DMS153 treated with DMSO at 0.1 percent for 48 hours (cell line): ENCODE measurements around the gene SREBF1.
A peak's percentile ranks its signal among the peaks of the same experiment; 100 is the strongest.

Experiments used
- DNase-seq: peaks from one replicate; lab custom pipeline; 2025; ENCODE audit not compliant: unreplicated experiment; lab: John Stamatoyannopoulos, UW

SREBF1 gene

DNA sequence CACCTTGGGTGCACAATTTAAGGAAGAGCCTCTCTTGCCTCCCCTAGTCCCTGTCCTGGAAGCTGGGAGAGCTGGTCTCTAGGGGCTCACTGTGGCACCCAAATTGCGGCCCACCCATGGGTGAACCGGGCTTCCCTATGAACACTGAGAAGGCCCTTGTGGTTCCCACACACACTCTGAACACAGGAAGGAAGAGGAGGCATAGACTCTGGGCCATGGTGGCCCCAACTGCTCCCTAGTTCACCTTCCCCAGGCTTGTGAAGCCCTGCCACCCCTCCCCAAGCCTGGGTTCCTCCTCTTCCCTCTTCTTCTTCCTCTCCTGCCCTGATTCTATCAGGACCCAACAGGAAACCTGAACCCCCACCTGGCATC, 10.5 kb downstream of the SREBF1 start:
- no peak for DNase-seq

DNA sequence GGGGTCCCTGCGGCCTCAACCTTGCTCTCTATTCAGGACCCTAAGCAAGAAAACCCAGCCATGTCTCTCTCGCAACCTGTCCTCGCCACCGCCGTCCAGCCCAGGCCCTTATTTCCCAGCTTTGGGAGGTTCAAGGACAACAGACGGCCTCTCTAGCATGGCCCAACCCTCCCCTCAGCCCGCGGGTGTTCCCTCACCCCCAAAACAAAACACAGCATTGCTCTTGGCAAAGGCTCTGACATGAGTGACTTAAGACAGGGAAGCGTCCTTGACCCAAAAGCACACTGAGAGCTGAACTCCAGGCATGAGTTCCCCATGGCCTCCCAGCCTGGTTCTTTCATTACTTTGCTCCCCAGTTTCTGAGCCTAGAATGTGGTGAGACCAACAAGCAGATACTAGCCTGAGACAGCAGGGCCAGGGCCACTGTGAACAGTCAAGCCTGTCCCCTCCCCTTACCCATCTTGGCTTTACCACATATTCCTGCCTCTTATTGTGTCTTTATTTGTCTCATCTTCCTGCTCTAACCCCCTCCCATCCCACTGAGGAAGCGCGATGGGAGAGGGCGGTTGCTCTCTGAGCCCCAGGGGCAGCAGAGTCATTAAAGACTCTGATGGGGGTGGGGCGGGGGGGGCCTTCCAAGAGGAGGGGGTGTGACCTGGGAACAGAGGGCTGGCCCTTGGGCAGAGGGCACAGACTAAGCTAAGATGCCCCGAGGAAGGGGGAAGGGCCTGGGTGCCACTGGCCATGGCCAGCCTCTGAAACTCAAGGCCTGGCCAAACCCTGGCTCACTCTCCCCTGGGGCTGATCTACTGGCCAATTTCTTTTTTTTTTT, 11.8 kb downstream of the SREBF1 start:
- DNase-seq, result no peak

DNA sequence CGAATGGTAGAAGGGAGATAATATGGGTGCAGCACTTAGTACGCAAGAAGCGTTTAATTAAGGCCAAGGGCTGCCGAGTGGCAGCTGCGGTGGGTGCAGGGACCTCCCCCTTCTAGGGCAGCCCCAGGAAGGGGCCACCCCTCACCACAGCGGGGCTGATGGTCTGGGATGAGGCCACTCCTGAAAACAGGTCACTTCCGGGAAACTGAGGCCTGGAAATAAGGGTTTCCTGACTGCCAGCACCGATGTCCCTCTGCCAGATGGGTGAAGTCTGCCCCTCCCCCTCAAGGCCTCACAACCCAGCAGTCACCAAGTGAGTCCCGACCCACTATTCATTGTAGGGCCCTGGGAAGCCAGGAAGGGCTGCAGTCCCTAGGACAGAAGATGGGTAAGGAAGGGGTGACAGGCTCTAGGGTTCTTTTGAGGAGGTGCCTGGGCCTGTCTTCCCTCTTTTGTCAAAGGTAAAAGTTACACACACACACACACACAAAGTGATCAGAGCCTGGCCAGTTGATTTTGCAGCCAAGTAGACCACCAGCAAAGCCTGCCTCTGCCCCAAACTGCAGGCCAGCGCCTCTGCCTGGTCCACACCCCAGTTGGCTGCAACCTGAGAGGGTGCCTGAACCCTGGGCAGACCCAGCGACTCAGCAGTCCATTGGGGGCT, 12.5 kb downstream of the SREBF1 start:
- DNase-seq, result no peak

DNA sequence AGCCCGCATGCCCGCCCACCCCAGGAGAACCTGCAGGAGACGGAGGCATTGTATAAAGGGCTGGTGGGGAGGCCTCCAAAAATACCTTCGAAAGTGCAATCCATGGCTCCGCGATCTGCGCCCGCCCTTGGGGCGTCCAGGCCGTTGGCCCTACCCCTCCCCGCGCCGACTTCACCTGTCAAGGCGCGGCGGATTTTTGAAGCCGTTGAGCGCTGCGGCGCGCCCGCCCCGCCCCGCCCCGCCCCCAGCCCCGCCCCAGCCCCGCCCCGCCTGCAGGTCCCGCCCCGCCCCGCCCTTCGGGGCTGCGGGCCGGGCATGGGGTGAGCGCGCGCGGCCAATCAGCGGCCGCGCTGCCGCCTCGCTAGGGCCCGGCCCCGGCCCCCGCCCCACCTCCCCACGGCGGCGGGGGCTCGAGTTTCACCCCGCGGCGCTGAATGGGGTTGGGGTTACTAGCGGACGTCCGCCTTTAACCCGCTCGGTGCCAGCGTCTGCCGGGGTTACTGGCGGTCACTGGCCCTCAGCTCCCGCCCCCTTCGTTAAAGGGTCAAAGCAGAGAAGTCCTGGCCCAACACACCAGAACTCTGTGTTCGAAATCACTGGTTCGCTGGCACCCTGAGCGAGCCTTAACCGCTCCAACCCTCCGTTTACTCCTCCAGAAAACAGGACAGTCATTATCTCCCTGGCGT, 13.2 kb downstream of the SREBF1 start:
- DNase-seq, result peak; percentile 14

DNA sequence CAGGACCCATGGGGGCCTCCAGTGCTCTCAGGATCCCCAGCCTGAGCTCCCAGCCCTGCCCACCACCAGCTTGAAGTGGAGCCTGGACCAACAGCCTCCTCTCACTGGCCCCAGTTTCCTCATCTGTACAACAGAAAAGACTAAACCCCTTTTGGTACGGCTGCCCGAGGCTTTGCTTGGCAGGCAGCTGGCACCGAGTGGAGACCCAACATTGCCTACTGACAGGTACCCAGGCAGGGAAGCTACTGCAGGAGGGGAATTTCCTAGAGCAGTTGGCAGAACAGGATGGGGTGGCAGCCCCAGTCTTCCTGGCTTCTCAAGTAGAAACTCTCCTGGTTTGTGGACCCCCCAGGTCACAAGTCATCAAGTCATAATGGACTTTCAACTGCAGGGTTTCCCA, 14.2 kb downstream of the SREBF1 start:
- no peak for DNase-seq

DNA sequence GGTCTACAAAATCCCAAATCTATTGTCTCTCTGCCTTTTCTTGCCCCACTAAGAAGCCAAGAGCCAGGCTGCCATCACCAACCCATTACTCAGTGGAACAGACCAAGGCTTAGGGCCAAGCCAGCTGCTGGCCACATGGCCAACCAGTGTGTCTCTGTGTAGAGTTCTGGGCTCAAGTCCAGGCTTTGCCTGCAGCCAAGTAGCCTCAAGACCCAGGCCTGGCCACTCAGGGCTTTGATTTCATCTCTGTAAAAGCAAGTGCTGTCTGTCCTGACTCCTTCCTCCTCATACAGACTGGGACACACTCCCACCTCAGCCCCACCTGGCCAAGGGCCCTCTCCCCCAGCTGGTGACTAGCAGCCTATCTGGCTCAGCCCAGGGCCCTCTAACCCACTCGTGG, 14.6 kb downstream of the SREBF1 start:
- no peak for DNase-seq

DNA sequence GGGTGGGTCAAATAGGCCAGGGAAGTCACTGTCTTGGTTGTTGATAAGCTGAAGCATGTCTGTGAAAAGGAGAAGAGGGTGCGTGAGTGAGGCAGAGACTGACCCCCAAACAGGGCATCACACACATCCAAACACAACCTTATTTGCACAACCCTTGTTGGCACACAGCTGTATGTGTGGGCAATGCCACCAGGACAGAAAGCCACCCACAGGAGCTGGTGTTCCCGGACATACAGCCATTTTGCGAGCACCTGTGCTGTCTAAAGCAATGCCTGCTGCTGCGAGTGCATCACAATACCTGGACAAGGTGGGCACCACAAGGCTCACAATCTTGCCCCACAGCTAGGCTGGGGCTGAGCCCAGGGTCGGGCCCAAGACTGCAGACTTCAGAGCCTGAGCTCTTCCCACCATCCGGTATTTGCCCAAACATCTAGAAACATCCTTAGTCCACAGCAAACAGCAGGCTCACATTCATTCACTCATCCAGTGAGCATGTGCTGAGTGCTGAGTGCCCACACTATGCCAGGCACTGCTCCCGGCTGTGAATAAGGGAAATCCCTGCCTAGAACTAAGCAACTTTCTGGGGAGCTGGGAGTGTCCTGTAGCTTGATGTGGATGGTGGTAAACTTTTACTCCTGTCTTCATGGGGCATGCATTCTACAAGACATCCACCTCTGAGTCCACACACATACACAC, 16.2 kb downstream of the SREBF1 start:
- DNase-seq, result no peak

DNA sequence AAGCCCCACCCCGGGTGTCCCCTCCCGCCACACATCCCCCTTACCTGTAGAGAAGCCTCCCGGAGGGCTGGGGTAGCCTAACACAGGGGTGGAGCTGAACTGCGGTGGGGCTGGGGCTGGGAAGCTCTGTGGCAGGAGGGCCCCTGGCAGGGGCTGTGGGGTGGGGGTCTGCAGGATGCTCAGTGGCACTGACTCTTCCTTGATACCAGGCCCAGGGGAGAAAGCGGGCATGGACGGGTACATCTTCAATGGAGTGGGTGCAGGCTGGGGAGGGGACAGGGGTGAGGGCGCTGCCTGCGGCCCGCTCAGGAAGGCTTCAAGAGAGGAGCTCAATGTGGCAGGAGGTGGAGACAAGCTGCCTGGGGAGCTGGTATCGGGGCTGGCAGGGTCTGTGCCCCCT, 16.7 kb downstream of the SREBF1 start:
- no peak for DNase-seq

DNA sequence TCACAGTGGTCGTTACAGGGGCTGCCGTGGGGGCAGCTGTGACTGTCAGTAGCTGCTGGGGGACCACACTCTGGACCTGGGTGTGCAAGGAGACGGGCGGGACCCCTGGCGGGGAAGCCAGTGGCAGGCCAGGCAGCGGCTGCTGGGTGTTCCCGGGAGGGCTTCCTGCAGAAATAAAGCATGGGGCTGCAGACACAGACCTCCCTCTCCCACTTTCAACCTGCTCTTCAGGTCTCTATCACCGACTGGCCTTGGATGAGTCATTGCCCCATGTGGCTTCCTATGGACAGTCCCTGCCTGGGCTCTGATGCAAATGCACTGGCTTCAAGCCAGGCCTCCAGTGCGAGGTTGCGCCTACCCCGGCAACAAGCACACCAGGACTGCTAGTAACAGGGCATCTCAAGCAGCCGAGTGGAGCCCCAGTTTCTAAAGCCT, 17.2 kb downstream of the SREBF1 start:
- DNase-seq, result no peak

DNA sequence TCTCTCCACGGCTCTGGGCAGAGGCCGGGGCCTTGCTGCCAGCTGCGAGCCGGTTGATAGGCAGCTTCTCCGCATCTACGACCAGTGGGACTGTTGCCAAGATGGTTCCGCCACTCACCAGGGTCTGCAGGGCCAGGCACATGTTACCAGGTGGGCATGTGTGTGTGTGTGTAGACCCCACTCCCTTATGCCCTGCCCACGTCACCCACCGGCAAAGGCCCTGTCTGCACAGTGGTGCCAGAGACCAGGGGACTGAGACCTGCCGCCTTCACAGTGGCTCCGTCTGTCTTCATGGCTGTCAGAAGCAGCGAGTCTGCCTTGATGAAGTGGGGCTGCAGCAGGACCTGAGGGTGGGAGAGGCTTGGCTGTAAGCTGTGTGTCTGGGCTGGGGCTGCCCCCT, 17.7 kb downstream of the SREBF1 start:
- DNase-seq, result no peak

DNA sequence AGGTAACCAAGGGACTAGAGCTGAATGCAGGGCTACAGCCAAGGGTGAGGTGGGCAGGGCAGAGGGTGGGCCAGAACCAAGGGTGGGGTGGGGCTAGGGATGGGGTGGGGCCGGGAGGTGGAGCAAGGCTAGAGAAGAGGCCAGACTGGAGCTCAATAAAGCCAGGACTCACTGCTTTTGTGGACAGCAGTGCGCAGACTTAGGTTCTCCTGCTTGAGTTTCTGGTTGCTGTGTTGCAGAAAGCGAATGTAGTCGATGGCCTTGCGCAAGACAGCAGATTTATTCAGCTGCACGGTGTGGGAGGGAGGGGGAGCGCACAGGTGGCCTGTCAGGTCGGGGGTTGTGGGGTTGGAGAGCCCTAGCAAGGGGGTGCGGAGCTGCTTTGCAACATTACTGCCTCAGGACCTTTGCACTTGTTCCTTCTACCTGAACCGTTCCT, 18.7 kb downstream of the SREBF1 start:
- DNase-seq, result no peak

DNA sequence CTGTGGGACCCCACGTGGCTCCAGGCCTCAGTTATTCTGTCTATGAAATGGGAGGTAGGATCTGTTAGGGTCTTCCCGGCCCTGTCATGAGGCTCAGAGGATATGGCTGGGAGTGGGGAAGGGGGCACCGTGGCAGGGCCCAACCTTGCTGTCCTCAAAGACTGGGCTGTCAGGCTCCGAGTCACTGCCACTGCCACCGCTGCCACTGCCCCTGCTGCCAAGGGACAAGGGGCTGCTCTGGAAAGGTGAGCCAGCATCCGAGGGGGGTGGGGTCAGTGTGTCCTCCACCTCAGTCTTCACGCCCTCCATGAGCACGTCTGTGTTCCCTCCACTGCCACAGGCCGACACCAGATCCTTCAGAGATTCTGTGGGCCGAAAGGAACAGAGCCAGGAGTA, 19.2 kb downstream of the SREBF1 start:
- no peak for DNase-seq

DNA sequence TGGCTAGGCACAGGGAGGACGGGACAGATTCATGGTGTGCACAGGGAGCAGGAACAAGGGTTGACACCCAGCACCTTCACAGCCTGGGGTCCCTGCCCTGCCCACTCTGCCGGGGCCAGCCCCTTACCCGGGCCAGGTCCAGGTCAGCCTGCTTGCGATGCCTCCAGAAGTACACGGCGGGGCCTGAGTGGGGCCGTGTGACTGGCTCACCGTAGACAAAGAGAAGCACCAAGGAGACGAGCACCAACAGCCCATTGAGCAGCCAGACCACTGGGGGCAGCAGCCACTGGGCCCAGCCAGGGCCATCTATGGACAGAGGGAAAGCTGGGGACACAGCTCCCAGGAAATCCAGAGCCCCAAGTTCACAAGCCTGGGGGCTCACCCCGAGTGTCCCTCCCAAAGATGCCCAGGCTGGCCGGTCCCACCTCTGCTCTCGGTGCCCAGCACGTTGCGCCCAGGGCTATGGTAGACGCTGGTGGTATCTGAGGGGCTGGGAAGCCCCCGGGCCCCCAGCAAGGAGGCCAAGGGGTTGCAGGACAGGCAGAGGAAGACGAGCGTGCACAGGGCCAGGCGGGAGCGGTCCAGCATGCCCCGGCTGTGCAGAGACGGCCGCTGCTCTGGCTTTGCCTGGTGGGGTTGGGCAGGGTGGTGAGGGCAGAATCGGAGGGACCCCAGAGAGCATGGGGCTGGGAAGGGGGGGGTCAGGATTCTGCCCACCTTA, 19.8 kb downstream of the SREBF1 start:
- DNase-seq, result no peak

DNA sequence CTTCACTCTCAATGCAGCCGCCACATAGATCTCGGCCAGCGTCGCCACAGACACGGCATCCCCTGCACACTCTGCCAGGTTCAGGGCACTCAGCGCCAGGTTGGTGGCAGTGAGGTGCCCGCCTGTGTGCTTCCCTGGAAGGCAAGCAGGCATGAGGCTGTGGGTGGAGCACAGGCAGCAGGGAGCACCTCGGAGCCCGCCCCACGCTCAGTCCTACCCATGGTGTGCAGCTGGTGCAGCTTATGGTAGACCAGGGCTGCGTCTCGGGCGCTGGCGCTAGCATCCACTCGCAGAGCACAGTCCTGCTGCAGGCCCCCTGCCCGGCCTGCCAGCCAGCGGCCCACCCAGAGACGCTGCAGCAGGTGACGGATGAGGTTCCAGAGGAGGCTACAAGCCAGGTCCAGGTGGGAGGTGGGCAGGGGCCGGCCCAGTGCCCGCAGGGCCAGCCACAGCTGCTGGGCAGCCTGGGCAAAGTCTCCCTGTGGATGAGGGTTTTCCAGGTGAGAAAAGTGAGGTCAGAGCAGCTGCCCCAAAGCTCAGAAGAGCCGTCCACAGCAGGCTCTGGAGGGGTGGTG, 20.5 kb downstream of the SREBF1 start:
- DNase-seq, result no peak

DNA sequence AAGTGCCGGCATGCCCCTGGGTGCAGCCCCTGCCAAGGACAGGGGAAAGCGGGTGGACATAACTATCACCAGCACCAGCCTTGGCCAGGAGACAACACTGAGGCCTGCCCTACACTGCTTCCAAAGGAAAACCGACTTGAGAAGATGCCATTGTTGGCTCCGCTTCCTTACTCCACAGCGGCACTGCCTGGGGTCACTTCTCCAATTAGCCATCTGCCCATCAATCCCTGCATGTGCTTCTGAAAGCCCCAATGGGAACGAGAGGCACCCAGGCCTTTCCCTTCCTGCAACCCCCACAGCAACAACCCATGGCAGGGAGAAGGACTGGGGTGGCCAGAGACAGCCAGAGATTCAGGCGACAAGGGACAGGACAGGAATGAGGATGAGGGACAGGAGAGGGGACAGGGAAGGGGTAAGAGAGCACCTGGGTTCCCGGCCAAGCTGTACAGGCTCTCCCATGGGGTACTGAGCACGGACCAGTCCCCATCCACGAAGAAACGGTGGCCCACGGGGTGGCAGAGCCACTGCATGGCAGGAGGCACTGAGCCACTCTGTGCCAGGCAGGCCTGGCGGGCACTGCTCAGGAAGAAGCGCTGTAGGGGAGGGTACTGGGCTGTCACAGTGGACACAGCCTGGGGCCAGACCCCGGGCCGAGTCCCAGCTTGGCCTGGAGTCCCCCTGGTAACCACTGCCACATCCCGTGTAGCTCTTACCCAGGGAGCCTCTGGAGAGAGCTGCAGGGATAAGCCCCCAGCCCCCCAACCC, 21.2 kb downstream of the SREBF1 start:
- no peak for DNase-seq

DNA sequence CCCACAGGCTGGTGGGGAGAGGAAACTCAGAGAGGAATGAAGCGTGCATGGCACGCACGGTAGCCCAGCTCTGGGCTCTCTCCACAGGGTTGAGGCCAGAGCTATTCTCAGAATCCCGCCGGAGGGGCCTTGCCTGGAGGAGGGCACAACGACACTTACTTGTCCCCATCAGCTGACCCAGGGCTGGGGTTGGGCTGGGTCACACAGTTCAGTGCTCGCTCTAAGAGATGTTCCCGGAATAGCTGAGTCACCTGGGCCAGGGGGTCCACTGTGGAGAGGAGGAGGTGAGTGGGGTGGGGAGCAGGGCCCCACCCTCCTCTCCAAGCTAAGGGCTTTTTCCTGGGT, 21.8 kb downstream of the SREBF1 start:
- no peak for DNase-seq

DNA sequence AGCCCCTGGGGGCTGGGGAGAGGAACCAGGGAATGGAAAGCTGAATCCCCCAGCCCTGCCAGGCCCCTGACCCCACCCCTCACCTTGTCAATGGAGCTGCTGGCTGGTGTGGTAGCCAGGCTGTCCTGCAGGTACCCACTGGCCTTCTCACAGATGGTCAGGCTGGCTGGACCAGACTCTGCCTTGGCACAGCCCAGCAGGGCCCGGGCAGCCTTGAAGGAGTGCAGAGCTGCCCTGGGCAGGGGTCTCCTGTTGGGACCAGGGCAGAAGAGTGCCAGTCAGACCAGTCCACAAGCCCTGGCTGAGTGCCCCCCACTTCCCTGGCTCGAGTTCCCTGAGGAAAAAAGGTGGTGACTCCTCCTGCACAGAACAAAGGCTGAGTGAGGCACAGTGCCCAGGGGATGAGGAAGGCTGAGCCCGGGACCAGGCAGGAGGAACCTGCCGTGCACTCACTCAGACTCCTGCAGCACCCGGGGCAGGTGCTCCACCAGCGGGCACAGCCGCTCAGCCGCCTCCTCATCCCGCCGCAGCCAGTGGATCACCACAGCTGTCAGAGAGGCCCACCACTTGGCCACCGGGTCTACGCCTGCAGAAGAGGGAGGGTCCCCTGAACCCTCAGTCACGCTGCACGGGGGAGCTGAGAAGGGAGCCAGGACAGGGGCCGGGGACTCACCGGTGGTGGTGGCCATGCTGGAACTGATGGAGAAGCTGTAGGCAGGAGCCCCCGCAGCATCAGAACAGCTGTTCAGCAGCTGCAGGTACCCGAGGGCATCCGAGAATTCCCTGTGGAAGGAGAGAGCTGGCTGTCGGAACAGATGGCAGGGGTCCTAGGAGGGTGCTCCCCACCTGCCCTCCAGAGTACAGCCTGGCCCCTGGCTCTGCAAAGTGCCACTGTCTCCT, 22.4 kb downstream of the SREBF1 start:
- DNase-seq, result no peak

DNA sequence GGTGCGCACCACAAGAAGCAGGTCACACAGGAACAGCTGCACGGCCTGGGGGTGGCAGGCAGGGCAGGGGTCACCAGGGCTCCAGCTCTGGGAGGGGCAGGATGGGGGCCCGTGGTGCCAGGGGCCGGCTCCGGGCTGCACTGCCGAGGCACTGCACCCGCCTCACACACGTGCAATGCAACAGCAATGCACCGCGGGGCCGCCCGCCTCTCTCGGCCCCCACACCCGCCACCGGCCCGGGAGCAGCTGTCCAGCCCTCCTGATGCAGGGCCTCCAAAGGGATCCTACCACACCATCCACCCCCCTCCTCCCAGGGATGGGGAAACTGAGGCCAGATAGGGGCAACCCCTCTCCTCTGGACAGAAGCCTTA, 23.1 kb downstream of the SREBF1 start:
- no peak for DNase-seq
